SK-MEL-5 (cell line): Measurements from ENCODE around the gene MS4A15. TPM values are rescaled to one million over a fixed set of nuclear protein-coding genes. Genes with fewer than 3 reads are reported as not detected.
"Not testable (repeated sequence)": the region's sequence is repeated elsewhere in the genome, so short reads cannot be mapped to it uniquely, and the experiment has no call there.

ENCODE experiments used
- DNase-seq: peaks from one replicate; pipeline ENCODE4 v3.0.0-alpha.2; 2016; ENCODE audit warnings: low read depth, low spot score
- in situ Hi-C: cut with HindIII; loops from 2 replicates; pipeline ENCODE4 v1.10.0; 2016; ENCODE audit warnings: low sequenced_read_pairs, high pct_unique_total_duplicates, low pct_unique_long_range_greater_than_20kb
- total RNA-seq: library from RNA; depleted of rRNA; stranded (reverse); fragments of >200 nt; shearing (Covaris generic); gene quantifications from 2 replicates; pipeline ENCODE4 v1.2.3, GENCODE V29; 2014; rRNA removed

The MS4A15 gene
- total RNA-seq, 1 experiment from 2014 or later = not detected

- in situ Hi-C loops = no loop called here
- DNase-seq = no peak
These were observed 60.0 kb downstream of the MS4A15 start for GRCh38 chr11:60816590-60817157.

DNA sequence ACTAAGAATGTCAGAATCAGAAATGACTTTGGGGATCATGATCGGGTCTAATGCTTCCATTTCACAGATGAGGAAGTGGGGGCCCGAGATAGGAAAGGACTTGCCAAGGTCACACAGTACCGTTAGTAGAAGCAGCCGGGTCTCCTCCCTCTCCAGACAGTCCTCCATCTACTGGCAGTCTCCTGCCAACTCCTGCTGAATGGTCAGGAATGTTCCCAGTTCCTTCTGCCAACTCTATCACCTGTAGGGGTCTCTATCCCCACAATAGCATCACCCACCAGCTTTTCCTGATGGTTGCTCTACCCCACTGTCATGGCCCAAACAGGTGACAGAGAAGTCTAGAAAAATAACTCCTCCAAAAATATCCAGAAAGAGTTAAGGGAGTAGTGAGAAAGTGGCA, 61.4 kb downstream of the MS4A15 start:
- in situ Hi-C loops = no loop called here
- DNase-seq = no peak

- DNase-seq = no peak
These were observed 65.3 kb downstream of the MS4A15 start for GRCh38 chr11:60821827-60822599.

DNA sequence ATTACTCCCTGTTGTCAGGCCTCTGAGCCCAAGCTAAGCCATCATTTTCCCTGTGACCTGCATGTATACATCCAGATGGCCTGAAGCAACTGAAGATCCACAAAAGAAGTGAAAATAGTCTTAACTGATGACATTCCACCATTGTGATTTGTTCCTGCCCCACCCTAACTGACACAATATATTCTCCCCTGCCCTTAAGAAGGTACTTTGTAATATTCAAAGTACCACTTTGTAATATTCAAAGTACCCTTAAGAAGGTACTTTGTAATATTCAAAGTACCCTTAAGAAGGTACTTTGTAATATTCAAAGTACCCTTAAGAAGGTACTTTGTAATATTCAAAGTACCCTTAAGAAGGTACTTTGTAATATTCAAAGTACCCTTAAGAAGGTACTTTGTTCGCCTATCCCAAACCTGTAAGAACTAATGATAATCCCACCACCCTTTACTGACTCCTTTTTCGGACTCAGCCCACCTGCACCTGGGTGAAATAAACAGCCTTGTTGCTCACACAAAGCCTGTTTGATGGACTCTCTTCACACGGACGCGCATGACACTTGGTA, 67.2 kb downstream of the MS4A15 start:
- DNase-seq, in situ Hi-C loops: not testable (repeated sequence)

More at GRCh38 chr11:60821827-60822599, 65.3 kb downstream of the MS4A15 start:
- in situ Hi-C loops = no loop called here

DNA sequence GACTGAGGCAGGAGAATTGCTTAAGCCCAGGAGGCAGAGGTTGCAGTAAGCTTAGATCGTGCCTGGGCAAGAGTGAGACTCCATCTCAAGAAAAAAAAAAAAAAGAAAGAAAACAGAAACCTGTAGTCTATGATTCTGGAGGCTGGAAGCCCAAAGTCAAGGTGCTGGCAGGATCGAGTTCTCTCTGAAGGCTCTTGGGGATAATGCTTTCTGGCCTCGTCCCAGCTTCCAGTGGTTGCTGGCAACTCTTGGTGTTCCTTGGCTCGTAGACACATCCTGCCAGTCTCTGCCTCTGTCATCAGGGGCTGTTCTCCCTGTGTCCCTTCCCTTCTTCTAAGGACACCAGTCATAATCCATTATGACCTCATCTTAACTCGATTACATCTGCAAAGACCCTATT, 68.5 kb downstream of the MS4A15 start:
- DNase-seq = no peak
- in situ Hi-C loops = no loop called here

DNA sequence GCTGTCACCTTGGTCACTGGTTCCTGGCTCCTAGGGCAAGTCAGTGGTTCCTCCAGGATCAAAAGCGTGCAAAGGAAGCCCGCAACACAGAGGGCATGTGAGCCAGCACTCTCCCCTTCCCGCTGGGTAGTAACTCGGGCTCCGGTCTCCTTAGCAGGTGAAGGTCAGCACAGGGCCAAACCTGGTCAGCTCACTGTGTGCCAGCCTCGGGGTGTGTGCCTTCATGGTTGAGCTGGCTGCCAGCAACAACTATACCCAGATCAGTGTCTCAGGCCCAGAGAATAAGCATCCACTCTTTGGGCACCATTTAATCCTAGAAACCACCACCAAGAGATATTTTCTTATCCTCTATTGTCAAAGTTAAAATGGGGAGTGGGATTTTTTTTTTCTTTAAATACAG, 69.1 kb downstream of the MS4A15 start:
- no peak for DNase-seq
- in situ Hi-C loops = no loop called here

Other genes with a start within 250 kb of the MS4A15 start
- not detected in 2 replicates for gene MS4A13, start 241.5 kb upstream of the MS4A15 start, total RNA-seq
- not detected in 2 replicates for gene MS4A8, start 57.3 kb upstream of the MS4A15 start, total RNA-seq
- gene MS4A18, start 32.1 kb upstream of the MS4A15 start, total RNA-seq = not detected in 2 replicates
- gene MS4A10, start 28.5 kb downstream of the MS4A15 start, total RNA-seq = not detected in 2 replicates
- gene CCDC86, start 85.2 kb downstream of the MS4A15 start, total RNA-seq = 9.2 and 9.6 TPM in 2 replicates
- gene PTGDR2, start 99.1 kb downstream of the MS4A15 start, total RNA-seq = not detected in 2 replicates
- not detected in 2 replicates for gene ZP1, start 110.7 kb downstream of the MS4A15 start, total RNA-seq
- gene PRPF19, start 149.7 kb downstream of the MS4A15 start, total RNA-seq = 42.3 and 52.7 TPM in 2 replicates
- 43.5 and 52.9 TPM in 2 replicates for gene TMEM109, start 157.3 kb downstream of the MS4A15 start, total RNA-seq
- gene TMEM132A, start 167.6 kb downstream of the MS4A15 start, total RNA-seq = 35.0 and 36.2 TPM in 2 replicates
- 0.75 and 1.1 TPM in 2 replicates for gene SLC15A3, start 195.3 kb downstream of the MS4A15 start, total RNA-seq
- not detected in 2 replicates for gene CD6, start 214.8 kb downstream of the MS4A15 start, total RNA-seq